ENCODE data around the gene UNC5CL.

GRCh38 chr6:41002168-41002567 is 36.9 kb downstream of the UNC5CL start:
- TF ChIP-seq CTCF (conservative IDR thresholded peaks at IDR 0.05; ENCODE audit: low read depth, low read length) (no peak), EZH2 (IDR thresholded peaks at IDR 0.05; ENCODE audit: borderline replicate concordance, low read depth, low read length, poor library complexity, severe bottlenecking) (no peak)
